Stimulated activated CD4-positive, alpha-beta T cell treated with anti-CD3 and anti-CD28 coated beads, TNF-alpha, amount 100 ng/mL, for 24 hours (primary cell): Measurements from ENCODE around the gene UAP1L1.
"Not testable (repeated sequence)": the region's sequence is repeated elsewhere in the genome, so short reads cannot be mapped to it uniquely, and the experiment has no call there.

Source experiments
- DNase-seq, 3 experiments: peaks; one replicate each; pipeline ENCODE4 v3.0.0-alpha.2; 2020; ENCODE audit warnings: low read depth in 3 of 3

Gene UAP1L1

DNA sequence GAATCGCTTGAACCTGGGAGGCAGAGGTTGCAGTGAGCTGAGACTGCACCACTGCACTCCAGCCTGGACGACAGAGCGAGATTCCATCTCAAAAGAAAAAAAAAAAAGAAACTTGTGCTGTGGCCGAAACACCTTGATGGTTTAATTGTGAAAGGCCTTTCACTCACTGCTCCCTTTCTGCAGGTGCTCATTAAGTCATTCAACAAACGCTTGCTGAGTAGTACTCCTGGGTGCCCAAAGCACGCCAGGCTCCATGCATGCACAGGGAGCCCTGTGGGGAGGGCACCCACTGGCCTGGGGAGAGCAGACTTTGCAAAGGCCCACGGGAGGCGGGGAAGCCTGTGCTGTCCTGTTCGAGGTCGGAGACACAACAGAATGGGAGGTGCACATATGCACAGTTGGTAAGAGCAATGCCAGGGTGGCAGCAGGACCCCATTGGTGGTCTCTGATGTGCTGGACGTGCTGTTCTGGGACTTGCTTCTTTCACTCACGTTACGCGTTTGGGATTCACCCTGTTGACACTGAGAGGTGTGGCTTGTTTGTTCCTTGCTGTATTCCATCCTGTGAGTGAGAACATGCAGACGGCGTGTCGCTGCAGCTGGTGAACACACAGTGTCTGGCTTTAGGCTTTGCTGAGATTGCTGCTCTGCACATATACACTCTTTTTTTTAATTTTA, 20.4 kb upstream of the UAP1L1 start:
- no peak for DNase-seq

- no peak for DNase-seq
Measured at GRCh38 chr9:137057545-137057944, 19.8 kb upstream of the UAP1L1 start.

GRCh38 chr9:137058521-137059234, 18.6 kb upstream of the UAP1L1 start:
- no peak for DNase-seq

GRCh38 chr9:137062384-137062783, 14.9 kb upstream of the UAP1L1 start:
- no peak for DNase-seq

DNA sequence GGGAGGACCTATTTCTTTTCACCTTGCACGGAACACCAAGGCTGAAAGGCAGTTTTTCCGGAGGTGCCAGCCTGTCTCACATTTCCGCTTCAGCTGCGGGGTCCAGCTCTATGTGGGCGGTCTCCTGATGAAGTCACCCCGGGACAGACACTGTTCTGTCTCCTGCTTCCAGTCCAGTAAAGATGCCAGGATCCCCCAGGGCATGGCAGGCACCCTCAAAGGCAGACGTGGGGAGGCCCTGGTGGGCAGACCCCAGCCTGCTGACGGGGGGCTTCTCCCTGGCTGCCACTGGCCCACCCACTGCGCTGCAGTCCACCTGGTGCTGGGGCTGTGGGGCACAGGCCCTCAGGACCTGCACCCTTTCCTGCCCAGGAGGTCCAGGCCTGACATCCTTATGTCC, 14.5 kb upstream of the UAP1L1 start:
- not testable (repeated sequence) for DNase-seq

DNA sequence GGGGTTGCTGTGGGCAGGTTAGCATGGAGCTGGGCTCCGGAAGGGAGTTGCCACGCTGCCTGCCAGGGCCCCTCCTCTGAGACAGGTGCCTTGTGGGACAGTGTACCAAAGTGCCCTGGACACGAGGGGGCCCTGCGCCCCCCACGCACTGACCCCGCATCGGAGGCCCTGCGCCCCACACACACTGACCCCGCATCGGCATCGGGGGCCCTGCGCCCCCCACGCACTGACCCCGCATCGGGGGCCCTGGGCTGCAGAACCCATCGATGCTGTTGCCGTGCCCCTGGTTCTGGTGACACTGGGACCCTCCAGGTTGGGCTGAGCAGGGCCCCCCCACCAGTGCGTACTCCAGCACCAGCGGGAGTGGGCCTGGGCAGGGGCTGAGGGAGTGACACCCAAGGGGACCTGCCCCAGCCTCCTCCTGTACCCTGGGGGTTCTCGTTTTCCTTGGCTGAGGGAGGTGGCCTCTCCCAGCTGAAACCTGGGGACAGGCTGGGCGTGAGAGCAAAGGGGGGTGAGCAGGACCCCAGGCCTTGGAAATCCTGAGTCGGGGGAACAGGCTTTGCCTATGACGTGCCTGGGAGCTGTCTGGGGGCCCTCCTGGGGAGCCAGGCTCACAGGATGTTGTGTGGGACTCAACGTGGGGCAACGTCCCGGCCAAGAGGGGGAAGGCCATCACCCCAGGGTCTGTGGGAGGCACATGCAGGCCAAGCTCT, 13.8 kb upstream of the UAP1L1 start:
- no peak for DNase-seq

GRCh38 chr9:137064027-137064879, 13.1 kb upstream of the UAP1L1 start:
- DNase-seq: peak in 1 of 3 experiments; percentile 63

DNA sequence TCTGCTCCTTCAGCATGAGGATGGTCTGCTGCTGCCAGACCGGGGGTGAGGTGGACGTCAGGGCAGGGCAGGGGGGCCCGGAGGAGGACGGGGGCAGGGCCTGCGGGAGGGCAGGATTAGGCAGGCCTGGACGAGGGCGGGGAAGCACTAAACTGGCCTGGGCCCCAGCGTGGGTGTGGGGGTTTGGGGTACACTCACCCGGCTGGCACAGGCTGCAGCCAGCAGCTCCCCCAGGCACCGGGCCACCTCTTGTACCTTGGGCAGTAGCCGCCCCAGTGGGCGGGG, 12.5 kb upstream of the UAP1L1 start:
- no peak for DNase-seq

DNA sequence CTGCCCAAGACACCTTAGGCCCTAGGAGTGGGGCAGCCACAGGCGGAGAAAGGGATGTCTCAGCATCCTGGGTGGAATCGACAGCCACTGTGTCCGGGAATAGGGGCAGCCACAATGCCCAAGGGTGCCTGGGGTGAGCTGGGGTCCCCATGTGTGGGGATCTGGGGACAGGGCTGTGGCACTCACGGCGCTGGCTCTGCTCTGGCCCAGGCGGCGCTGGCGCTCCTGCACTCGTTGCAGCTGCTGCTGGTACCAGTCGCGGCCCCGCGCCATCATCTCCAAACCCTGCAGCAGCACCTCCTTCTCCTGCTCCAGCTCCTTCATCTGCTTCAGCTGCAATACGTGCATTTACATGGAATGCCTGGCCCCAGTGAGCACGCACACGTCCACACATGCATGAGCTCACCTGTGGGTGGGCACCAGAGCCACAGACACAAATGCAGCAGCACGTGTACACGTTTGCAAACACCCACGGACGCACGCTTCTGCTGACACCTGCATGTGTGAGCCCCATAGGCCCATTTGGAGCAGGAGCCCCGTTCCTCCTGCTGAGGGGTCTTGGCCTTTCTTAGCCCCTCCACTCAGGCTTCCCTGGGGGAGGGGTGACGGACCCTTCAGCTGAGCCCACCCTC, 11.9 kb upstream of the UAP1L1 start:
- DNase-seq: no peak

- no peak for DNase-seq
Measured at GRCh38 chr9:137066096-137066861, 11.0 kb upstream of the UAP1L1 start.

- peak; percentile 70 to 83 (median 72) for DNase-seq
Measured at GRCh38 chr9:137067860-137068538, 9.3 kb upstream of the UAP1L1 start.

- no peak for DNase-seq
Measured at GRCh38 chr9:137068539-137069507, 8.5 kb upstream of the UAP1L1 start.

- no peak for DNase-seq
Measured at GRCh38 chr9:137069508-137070091, 7.7 kb upstream of the UAP1L1 start.

GRCh38 chr9:137070201-137070905, 7.0 kb upstream of the UAP1L1 start, which contains the start of gene SAPCD2:
Gene SAPCD2 (minus strand): TSS chr9:137070557. CDS start chr9:137070460, 97 bp downstream.
- DNase-seq: peak; percentile 61 to 83 (median 68)

DNA sequence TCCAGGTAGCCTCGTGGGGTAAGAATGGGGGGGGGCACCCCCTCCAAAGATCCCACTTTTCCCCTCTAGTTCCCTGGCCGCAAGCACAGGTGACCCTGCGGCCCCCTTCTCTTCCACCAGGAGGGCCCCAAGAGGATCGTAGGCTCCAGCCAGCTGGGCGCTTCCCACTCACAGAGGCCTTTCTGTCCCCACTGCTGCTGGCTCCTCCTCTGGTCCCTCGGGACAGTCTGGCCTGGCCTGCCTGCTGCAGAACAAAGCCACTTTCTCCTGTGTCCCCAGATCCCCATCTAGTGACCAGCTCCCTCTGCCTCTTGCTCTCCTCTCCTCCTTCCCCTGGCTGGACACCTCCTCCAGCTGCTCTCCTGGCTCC, 6.4 kb upstream of the UAP1L1 start:
- no peak for DNase-seq

DNA sequence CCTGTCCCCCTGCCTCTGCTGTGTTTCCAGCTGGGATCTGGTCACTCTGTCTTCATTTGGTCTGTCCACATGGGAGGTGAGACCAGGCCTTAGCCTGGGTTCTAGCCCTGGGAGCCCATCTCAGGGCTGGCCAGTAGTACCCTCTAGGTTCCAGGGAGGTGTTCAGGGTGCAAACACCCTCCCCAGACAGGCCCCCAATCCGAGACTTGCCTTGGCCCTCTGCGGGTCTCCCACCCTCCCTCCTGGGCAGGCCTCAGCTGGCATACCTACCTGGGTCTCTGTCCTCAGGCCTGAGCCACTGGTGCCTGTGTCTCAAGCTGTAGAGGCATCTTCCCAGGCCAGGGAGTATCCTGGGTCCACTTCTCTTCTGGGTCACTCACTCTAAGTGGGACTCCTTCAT, 6.0 kb upstream of the UAP1L1 start:
- no peak for DNase-seq

DNA sequence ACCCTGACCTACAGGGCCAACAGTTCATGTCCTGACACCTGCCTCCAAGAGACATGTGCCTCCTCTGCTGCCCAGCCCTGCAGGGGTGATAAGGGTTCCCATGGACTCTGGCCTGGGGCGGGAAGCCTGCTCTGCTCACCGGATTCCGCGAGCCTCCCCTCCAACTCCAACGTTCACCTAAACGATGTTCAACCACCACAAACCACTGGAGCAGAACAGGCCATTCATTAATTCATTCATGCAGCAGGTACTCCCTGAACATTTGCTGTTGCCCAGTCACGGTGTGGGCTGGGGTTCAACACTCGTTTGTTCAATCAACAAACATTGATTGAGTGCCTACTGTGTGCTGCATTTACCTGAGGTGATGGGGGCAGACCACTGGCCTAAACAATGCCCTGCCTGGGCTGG, 3.3 kb upstream of the UAP1L1 start:
- no peak for DNase-seq

DNA sequence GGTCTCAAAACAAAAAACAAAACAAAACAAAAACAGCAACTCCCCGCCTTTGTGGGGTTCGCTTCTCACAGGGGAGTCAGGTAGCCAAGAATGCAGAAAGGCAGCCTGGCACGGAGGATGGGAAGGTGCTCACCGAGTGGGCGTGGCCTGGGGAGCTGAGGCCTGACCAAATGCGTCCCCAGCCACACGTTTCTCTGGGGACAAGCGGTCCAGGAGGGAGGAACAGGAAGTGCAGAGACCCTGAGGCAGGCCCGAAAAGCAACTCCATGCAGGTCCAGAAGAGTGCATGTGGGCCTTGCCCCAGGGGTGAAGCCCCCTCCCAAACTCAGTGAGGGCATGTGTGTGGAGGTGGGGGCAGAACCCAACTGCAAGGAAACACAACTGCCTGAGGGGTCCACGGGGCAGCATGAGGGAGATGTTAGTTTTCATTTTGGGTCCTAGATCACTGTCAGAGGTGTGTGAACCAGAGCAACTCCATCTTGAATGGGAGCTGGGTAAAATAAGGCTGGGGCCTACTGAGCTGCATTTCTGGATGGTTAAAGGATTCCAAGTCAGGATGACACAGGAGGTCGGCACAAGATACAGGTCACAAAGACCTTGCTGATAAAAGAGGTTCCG, 2.6 kb upstream of the UAP1L1 start:
- DNase-seq: no peak
